Measurements from ENCODE around the gene JAK1. TPM values are rescaled to one million over a fixed set of nuclear protein-coding genes. Genes with fewer than 3 reads are reported as not detected.

The JAK1 gene
- total RNA-seq, 2 donors from 2014 or later = 22.9 to 23.2 TPM

DNA sequence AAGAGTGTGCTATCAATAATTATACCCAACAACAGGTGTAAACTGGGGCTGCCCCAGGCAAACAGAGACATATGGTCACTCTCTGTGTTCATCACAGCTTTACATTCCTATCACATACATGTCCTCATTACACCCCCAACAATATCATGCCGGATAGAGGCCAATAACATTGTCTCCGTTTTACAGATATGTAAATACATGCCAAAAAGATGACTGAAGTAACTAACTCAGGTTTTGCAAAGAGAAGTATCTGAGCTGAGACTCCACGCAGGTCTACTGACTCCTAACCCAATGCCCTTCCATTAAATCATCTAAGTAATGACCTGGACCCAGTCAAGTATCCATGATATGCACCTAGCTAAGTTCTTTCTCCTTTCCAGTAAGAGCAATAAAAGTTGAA lies 55.0 kb downstream of the JAK1 start:
- Histone ChIP-seq H3K4me3 (ENCODE audit: low read length) (no peak overlapping the region), H3K36me3 (ENCODE audit: control insufficient read depth, insufficient read depth, low read length) (no peaks in the 10 kb centered on the region), H3K4me1 (ENCODE audit: control insufficient read depth, insufficient read depth, low read length) (peaks cover 3% of the 10 kb centered on the region), H3K9ac (ENCODE audit: extremely low read depth, low read length, poor library complexity, severe bottlenecking) (no peak overlapping the region), H3K27me3 (ENCODE audit: control insufficient read depth, insufficient read depth, low read length, poor library complexity, severe bottlenecking) (no peaks in the 10 kb centered on the region), H3K9me3 (ENCODE audit: control insufficient read depth, low read length) (no peaks in the 10 kb centered on the region), H3K27ac (ENCODE audit: low read depth, low read length) (no peak overlapping the region)
- TF ChIP-seq, protein P1, sequence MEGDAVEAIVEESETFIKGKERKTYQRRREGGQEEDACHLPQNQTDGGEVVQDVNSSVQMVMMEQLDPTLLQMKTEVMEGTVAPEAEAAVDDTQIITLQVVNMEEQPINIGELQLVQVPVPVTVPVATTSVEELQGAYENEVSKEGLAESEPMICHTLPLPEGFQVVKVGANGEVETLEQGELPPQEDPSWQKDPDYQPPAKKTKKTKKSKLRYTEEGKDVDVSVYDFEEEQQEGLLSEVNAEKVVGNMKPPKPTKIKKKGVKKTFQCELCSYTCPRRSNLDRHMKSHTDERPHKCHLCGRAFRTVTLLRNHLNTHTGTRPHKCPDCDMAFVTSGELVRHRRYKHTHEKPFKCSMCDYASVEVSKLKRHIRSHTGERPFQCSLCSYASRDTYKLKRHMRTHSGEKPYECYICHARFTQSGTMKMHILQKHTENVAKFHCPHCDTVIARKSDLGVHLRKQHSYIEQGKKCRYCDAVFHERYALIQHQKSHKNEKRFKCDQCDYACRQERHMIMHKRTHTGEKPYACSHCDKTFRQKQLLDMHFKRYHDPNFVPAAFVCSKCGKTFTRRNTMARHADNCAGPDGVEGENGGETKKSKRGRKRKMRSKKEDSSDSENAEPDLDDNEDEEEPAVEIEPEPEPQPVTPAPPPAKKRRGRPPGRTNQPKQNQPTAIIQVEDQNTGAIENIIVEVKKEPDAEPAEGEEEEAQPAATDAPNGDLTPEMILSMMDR (conservative IDR thresholded peaks at IDR 0.05) = no peak
- 73 to 84% methylated on average over 2 to 3 of the region's 3 CpGs for WGBS, 2 experiments (ENCODE audit: insufficient coverage in 1 of 2, insufficient read length in 1 of 2)
- Mint-ChIP-seq H3K36me3 (ENCODE audit: low read depth) (no peaks in the 10 kb centered on the region), H3K27me3 (ENCODE audit: insufficient read depth) (no peaks in the 10 kb centered on the region), H3K4me1 (peaks cover 26% of the 10 kb centered on the region), H3K9me3 (no peaks in the 10 kb centered on the region), H3K27ac (no peak overlapping the region), H3K4me3 (no peak overlapping the region)
- DNase-seq = no peak

DNA sequence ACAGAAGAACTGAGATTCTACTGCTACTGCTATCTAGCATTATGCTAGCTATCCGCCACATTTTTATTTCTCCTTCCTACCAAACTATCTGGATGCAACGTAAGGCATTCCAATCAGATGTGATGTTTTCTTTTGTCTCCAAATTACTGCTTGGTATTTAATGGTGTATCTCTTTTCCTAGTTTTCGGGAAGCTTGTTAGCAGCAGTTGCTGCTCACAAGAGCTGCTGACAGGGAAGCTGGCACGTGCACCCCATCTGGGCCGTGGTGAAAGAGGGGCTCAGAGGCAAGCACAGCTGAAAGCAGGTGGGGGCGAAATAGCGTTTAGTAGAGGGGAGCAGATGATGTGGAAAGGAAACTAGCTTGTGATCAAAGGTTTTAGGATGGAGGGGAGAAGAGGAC lies 57.3 kb downstream of the JAK1 start:
- TF ChIP-seq, protein P1 (conservative IDR thresholded peaks at IDR 0.05) = no peak
- H3K4me3 ChIP-seq (ENCODE audit: low read length) = no peak overlapping the region
- H3K27me3 ChIP-seq (ENCODE audit: control insufficient read depth, insufficient read depth, low read length, poor library complexity, severe bottlenecking) = no peaks in the 10 kb centered on the region
- no peak overlapping the region for H3K27ac ChIP-seq (ENCODE audit: low read depth, low read length)
- H3K9ac ChIP-seq (ENCODE audit: extremely low read depth, low read length, poor library complexity, severe bottlenecking) = no peak overlapping the region
- no peaks in the 10 kb centered on the region for H3K27me3 Mint-ChIP-seq (ENCODE audit: insufficient read depth)
- no peaks in the 10 kb centered on the region for H3K4me1 ChIP-seq (ENCODE audit: control insufficient read depth, insufficient read depth, low read length)
- H3K36me3 Mint-ChIP-seq (ENCODE audit: low read depth) = no peaks in the 10 kb centered on the region
- H3K9me3 Mint-ChIP-seq = no peaks in the 10 kb centered on the region
- no peak for DNase-seq
- peaks cover 19% of the 10 kb centered on the region for H3K4me1 Mint-ChIP-seq
- H3K9me3 ChIP-seq (ENCODE audit: control insufficient read depth, low read length) = no peaks in the 10 kb centered on the region
- no peak overlapping the region for H3K4me3 Mint-ChIP-seq
- 90 to 93% methylated on average over 7 of the region's 7 CpGs for WGBS, 2 experiments (ENCODE audit: insufficient coverage in 1 of 2, insufficient read length in 1 of 2)
- H3K27ac Mint-ChIP-seq = no peak overlapping the region
- H3K36me3 ChIP-seq (ENCODE audit: control insufficient read depth, insufficient read depth, low read length) = no peaks in the 10 kb centered on the region

DNA sequence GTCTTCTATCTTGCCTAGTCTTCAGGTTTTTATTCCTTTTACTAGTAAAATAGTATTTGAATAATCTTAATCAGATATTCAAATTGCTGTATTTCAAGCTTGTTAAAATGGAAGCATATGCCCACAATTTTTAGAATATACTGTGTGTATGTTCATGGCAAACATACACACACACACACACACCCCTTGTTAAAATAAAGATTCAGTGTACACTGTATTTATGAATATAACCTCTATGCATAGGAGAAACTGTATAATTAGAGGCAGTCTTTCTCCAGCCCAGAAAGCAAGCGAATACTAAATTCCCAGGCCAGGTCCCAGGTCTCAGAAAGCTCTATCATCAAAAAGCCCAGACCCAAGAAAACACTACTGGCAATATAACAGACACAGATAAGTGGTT lies 57.8 kb downstream of the JAK1 start:
- H3K4me3 ChIP-seq (ENCODE audit: low read length) = no peak overlapping the region
- H3K27me3 Mint-ChIP-seq (ENCODE audit: insufficient read depth) = no peaks in the 10 kb centered on the region
- TF ChIP-seq, protein P1 (conservative IDR thresholded peaks at IDR 0.05) = no peak
- peaks cover 19% of the 10 kb centered on the region for H3K4me1 Mint-ChIP-seq
- no peaks in the 10 kb centered on the region for H3K9me3 Mint-ChIP-seq
- no peaks in the 10 kb centered on the region for H3K36me3 Mint-ChIP-seq (ENCODE audit: low read depth)
- no peak overlapping the region for H3K4me3 Mint-ChIP-seq
- 91% methylated on average over 1 of the region's 1 CpG; no CpG with 5 or more reads in 1 of the 2 experiments for WGBS, 2 experiments (ENCODE audit: insufficient coverage in 1 of 2, insufficient read length in 1 of 2)
- H3K27ac Mint-ChIP-seq = no peak overlapping the region
- DNase-seq = no peak
- no peak overlapping the region for H3K27ac ChIP-seq (ENCODE audit: low read depth, low read length)
- H3K9me3 ChIP-seq (ENCODE audit: control insufficient read depth, low read length) = no peaks in the 10 kb centered on the region
- H3K4me1 ChIP-seq (ENCODE audit: control insufficient read depth, insufficient read depth, low read length) = no peaks in the 10 kb centered on the region
- no peaks in the 10 kb centered on the region for H3K27me3 ChIP-seq (ENCODE audit: control insufficient read depth, insufficient read depth, low read length, poor library complexity, severe bottlenecking)
- H3K36me3 ChIP-seq (ENCODE audit: control insufficient read depth, insufficient read depth, low read length) = no peaks in the 10 kb centered on the region
- no peak overlapping the region for H3K9ac ChIP-seq (ENCODE audit: extremely low read depth, low read length, poor library complexity, severe bottlenecking)
